ENCODE measurements around the gene ACTMAP. TPM values are rescaled to one million over a fixed set of nuclear protein-coding genes. Genes with fewer than 3 reads are reported as not detected.

ACTMAP gene
- total and polyA plus RNA-seq, 2 of the 13 experiments (the other 11 are each of a cell fraction or from before 2014, with no cell fraction given): 2.2 to 7.9 TPM

GRCh38 chr19:40777645-40777936, 27.3 kb upstream of the ACTMAP start (continued):
- TF ChIP-seq MEF2D (CRISPR knock-in tag; IDR thresholded peaks at IDR 0.05) (no peak), ZNF503 (CRISPR knock-in tag; IDR thresholded peaks at IDR 0.05) (no peak), AKNA (CRISPR knock-in tag; IDR thresholded peaks at IDR 0.05; ENCODE audit: borderline replicate concordance) (no peak), MYNN (CRISPR knock-in tag; IDR thresholded peaks at IDR 0.05; ENCODE audit: low read depth) (no peak), TFDP1 (CRISPR knock-in tag; IDR thresholded peaks at IDR 0.05; ENCODE audit: borderline replicate concordance) (no peak), CREB1 (IDR thresholded peaks at IDR 0.05) (no peak), CREB1 (CRISPR knock-in tag; IDR thresholded peaks at IDR 0.05) (peak; percentile 78; the same call in 1 of the 2 replicates), ISL2 (CRISPR knock-in tag; IDR thresholded peaks at IDR 0.05) (0 out of 2 replicates have a peak, but pooled peaks have one; percentile 20), ZFYVE20 (CRISPR knock-in tag; IDR thresholded peaks at IDR 0.05; ENCODE audit: borderline replicate concordance, low read depth) (no peak), DDIT3 (CRISPR knock-in tag; IDR thresholded peaks at IDR 0.05) (no peak), NFYC (CRISPR knock-in tag; IDR thresholded peaks at IDR 0.05) (no peak), REPIN1 (CRISPR knock-in tag; IDR thresholded peaks at IDR 0.05; ENCODE audit: borderline replicate concordance, low read depth) (no peak), CEBPZ (IDR thresholded peaks at IDR 0.05; ENCODE audit: low read length) (no peak), ZNF678 (CRISPR knock-in tag; IDR thresholded peaks at IDR 0.05) (no peak), NFIC (IDR thresholded peaks at IDR 0.05; ENCODE audit: low read length) (no peak), FOXA3 (CRISPR knock-in tag; IDR thresholded peaks at IDR 0.05) (no peak), NFATC3 (CRISPR knock-in tag; IDR thresholded peaks at IDR 0.05) (no peak), HDAC6 (IDR thresholded peaks at IDR 0.05; ENCODE audit: low read depth, low read length) (no peak), POLR2G (IDR thresholded peaks at IDR 0.05; ENCODE audit: low read depth, low read length) (peak; percentile 63; the same call in 1 of the 2 replicates)
